Neuronal stem cell (in vitro differentiated cells): ENCODE data around the gene MMP14.

Source experiments
- DNase-seq: peaks from one replicate; pipeline ENCODE4 v3.0.0-alpha.2; 2013; ENCODE audit warnings: low spot score
- H2AFZ ChIP-seq: one replicate; pipeline ENCODE4 v1.6.1; 2013; ENCODE audit warnings: mild to moderate bottlenecking, low read length, inconsistent platforms
- H2AK5ac ChIP-seq: 2 replicates; pipeline ENCODE4 v1.6.1; 2013; ENCODE audit warnings: low read depth, mild to moderate bottlenecking, inconsistent platforms, low read length, moderate library complexity, mixed read lengths
- H2BK120ac ChIP-seq: 2 replicates; pipeline ENCODE4 v1.6.1; 2013; ENCODE audit warnings: low read depth, mild to moderate bottlenecking, inconsistent platforms, low read length, moderate library complexity, mixed read lengths
- H2BK12ac ChIP-seq: one replicate; pipeline ENCODE4 v1.6.1; 2013; ENCODE audit warnings: low read length, inconsistent platforms
- H2BK15ac ChIP-seq: 2 replicates; pipeline ENCODE4 v1.6.1; 2013; ENCODE audit warnings: mild to moderate bottlenecking, low read length, inconsistent platforms, mixed read lengths
- H2BK5ac ChIP-seq: one replicate; pipeline ENCODE4 v1.6.1; 2013; ENCODE audit warnings: inconsistent platforms, mild to moderate bottlenecking, low read length, moderate library complexity
- H3K14ac ChIP-seq: one replicate; pipeline ENCODE4 v1.6.1; 2013; ENCODE audit warnings: low read length, inconsistent platforms
- H3K18ac ChIP-seq: 2 replicates; pipeline ENCODE4 v1.6.1; 2013; ENCODE audit warnings: low read length, inconsistent platforms
- H3K23ac ChIP-seq: 2 replicates; pipeline ENCODE4 v1.6.1; 2013; ENCODE audit warnings: low read depth, mild to moderate bottlenecking, mixed read lengths, low read length, inconsistent platforms; ENCODE audit not compliant: poor library complexity
- H3K27ac ChIP-seq: replicated peaks from 3 replicates; pipeline ENCODE4 v1.5.1; 2013; ENCODE audit warnings: low read length, inconsistent platforms
- H3K27me3 ChIP-seq, 3 experiments: 2 replicates each; pipeline ENCODE4 v1.6.1; 2013; ENCODE audit warnings: low read length in 3 of 3, mild to moderate bottlenecking in 2 of 3, inconsistent platforms in 1 of 3, low read depth in 1 of 3, mixed read lengths in 1 of 3, moderate library complexity in 1 of 3; ENCODE audit not compliant: control insufficient read depth in 3 of 3, insufficient read depth in 3 of 3
- H3K36me3 ChIP-seq, 2 donors: replicated peaks in 1 of 2; 2 replicates each; pipeline ENCODE4 v1.6.1; 2013; ENCODE audit warnings: low read length in 2 of 2; ENCODE audit not compliant: control insufficient read depth in 2 of 2, insufficient read depth in 2 of 2
- H3K4ac ChIP-seq: 2 replicates; pipeline ENCODE4 v1.6.1; 2013; ENCODE audit warnings: inconsistent platforms, mild to moderate bottlenecking, low read length, moderate library complexity
- H3K4me1 ChIP-seq, 2 donors: 1 replicate in 1 of 2; 2 replicates in 1 of 2; pipeline ENCODE4 v1.6.1; 2013; ENCODE audit warnings: low read length in 2 of 2, low read depth in 1 of 2; ENCODE audit not compliant: control insufficient read depth in 2 of 2, insufficient read depth in 1 of 2
- H3K4me2 ChIP-seq: one replicate; pipeline ENCODE4 v1.6.1; 2013; ENCODE audit warnings: mild to moderate bottlenecking, low read length, inconsistent platforms; ENCODE audit not compliant: insufficient read depth, poor library complexity, severe bottlenecking
- H3K4me3 ChIP-seq, 2 donors: 2 replicates each; pipeline ENCODE4 v1.5.1; 2013; ENCODE audit warnings: low read length in 2 of 2, mild to moderate bottlenecking in 2 of 2, inconsistent platforms in 1 of 2, moderate library complexity in 1 of 2
- H3K79me1 ChIP-seq: one replicate; pipeline ENCODE4 v1.6.1; 2013; ENCODE audit warnings: low read depth, mild to moderate bottlenecking, inconsistent platforms, low read length, moderate library complexity
- H3K9ac ChIP-seq: one replicate; pipeline ENCODE4 v1.6.1; 2013; ENCODE audit warnings: mild to moderate bottlenecking, low read depth, low read length, inconsistent platforms; ENCODE audit not compliant: poor library complexity
- H3K9me3 ChIP-seq, 2 donors: replicated peaks in 1 of 2; 2 replicates each; pipeline versions ENCODE3 to v1.6.1; 2013; ENCODE audit warnings: low read length in 2 of 2, mild to moderate bottlenecking in 2 of 2, inconsistent platforms in 1 of 2, low read depth in 1 of 2, mixed read lengths in 1 of 2, moderate library complexity in 1 of 2; ENCODE audit not compliant: control insufficient read depth in 2 of 2, insufficient read depth in 1 of 2
- H4K8ac ChIP-seq: one replicate; pipeline ENCODE4 v1.6.1; 2013; ENCODE audit warnings: low read depth, mild to moderate bottlenecking, inconsistent platforms, low read length, moderate library complexity
- H4K91ac ChIP-seq: one replicate; pipeline ENCODE4 v1.6.1; 2013; ENCODE audit warnings: low read length, low read depth, mild to moderate bottlenecking, inconsistent platforms; ENCODE audit not compliant: poor library complexity
- WGBS, 2 donors: extraction: QIAGEN DNeasy Blood & Tissue Kit; methylation state at CpG; one replicate each; pipeline ENCODE4 v1.1.7; 2013; ENCODE audit warnings: missing lambda C conversion rate in 2 of 2, mixed read lengths in 1 of 2; ENCODE audit not compliant: insufficient read length in 2 of 2, insufficient replicate concordance in 1 of 2; ENCODE audit errors: extremely low coverage in 2 of 2; 5-methylcytosine and 5-hydroxymethylcytosine counted together

Gene MMP14

DNA sequence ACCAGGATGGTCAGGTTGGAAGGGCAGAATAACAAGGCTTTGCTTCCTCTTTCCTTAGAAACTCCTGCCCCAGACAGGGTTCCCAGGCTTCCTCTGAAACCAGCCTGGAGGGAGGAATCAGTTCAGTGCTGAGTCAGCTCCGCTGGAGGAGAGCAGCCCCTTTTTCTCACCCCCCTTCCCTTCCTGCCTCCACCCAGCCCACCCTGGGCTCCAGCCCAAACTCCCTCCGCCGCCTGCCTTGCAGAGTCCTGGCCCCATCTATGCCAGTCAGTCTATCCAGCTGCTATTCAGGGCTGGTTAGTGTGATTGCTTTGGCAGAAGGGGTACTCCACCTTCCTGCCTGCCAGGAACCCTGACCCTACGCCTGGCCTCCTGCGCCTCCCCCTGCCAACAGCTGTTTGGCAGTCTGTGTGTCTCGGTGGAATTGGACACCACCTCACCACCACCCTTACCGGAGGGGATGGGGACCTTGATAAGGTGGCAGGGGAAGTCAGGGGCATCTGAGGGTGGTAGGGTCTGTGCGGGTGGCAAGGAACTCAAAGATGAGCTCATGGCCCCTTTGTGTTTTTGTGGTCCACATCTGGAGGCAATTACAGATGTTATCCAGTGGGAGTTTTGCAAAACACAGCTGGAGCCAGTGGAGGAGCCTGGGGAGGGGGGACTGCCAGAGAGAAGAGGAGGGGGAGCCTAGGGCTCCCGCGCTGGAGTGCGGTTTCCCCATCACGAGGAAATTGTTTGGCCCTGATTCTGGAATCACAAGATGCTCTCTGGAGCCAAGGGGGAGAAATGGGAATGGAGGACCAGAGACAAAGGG is 12.2 kb downstream of the MMP14 start:
- peak overlapping the region; percentile 29 for H2BK5ac ChIP-seq

DNA sequence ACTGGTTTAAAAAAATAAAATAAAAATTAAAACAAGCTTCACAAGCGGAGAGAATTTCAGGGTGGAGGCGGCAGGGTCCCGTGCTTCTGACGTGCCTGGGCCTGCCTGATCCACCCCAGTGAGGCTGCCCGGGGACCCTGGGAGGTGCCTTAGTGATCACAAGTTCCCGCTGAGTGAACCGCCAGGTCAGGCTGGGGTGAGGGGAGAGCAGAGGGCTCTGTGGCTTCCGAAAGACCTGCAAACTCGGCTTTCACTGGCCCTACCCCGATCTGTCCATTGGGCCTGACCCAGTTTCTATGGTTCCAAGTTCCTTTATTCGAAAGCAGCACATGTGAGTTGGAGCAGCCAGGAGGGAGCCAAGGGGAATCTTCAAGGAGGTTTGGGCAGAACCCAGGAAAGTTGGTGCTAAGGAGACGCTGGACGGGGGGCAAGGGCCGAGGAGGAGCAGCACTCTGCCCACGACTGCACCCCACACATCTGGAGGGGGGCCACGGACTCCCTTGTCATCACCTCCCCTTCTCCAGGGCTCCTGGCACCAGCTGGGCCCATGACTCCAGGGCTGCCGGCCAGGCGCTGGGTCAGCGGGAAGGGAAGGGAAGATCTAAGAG is 12.9 kb downstream of the MMP14 start:
- no CpG with 5 or more reads among the region's 19 CpGs for WGBS, 2 donors
- Histone ChIP-seq H3K79me1 (peaks cover 2% of the 10 kb centered on the region), H2AK5ac (peak overlapping the region; percentile 29), H4K91ac (peak overlapping the region; percentile 26), H3K4me1 (peaks cover 16 to 18% of the 10 kb centered on the region in 2 donors), H4K8ac (no peak overlapping the region), H3K27ac (no peak overlapping the region), H2BK15ac (no peak overlapping the region), H3K4me2 (no peak overlapping the region), H3K36me3 (peaks cover 0 to 2% of the 10 kb centered on the region in 2 donors), H3K27me3 (no peaks in the 10 kb centered on the region), H3K23ac (no peak overlapping the region), H2BK12ac (peak overlapping the region; percentile 36), H3K18ac (peak overlapping the region; percentile 79), H2AFZ (peak overlapping the region; percentile 68), H3K4me3 (no peak overlapping the region), H3K9me3 (no peaks in the 10 kb centered on the region), H3K4ac (no peak overlapping the region), H3K9ac (no peak overlapping the region), H3K14ac (no peak overlapping the region), H2BK5ac (no peak overlapping the region), H2BK120ac (no peak overlapping the region)
- no peak for DNase-seq

More for the DNA sequence above, 12.2 kb downstream of the MMP14 start:
- Histone ChIP-seq H3K79me1 (peaks cover 2% of the 10 kb centered on the region), H3K18ac (peak overlapping the region; percentile 87), H4K8ac (no peak overlapping the region), H3K23ac (peak overlapping the region; percentile 94), H4K91ac (no peak overlapping the region), H3K4ac (no peak overlapping the region), H3K14ac (no peak overlapping the region), H2BK12ac (no peak overlapping the region), H3K4me3 (no peak overlapping the region), H3K36me3 (peaks cover 0 to 2% of the 10 kb centered on the region in 2 donors), H2AFZ (peak overlapping the region; percentile 68), H3K4me1 (peaks cover 16 to 18% of the 10 kb centered on the region in 2 donors), H2BK15ac (peak overlapping the region; percentile 45), H2AK5ac (peak overlapping the region; percentile 61), H3K27me3 (no peaks in the 10 kb centered on the region), H3K9me3 (no peaks in the 10 kb centered on the region), H2BK120ac (no peak overlapping the region), H3K4me2 (no peak overlapping the region), H3K27ac (no peak overlapping the region), H3K9ac (peak overlapping the region; percentile 34)
- no CpG with 5 or more reads among the region's 12 CpGs for WGBS, 2 donors
- no peak for DNase-seq

DNA sequence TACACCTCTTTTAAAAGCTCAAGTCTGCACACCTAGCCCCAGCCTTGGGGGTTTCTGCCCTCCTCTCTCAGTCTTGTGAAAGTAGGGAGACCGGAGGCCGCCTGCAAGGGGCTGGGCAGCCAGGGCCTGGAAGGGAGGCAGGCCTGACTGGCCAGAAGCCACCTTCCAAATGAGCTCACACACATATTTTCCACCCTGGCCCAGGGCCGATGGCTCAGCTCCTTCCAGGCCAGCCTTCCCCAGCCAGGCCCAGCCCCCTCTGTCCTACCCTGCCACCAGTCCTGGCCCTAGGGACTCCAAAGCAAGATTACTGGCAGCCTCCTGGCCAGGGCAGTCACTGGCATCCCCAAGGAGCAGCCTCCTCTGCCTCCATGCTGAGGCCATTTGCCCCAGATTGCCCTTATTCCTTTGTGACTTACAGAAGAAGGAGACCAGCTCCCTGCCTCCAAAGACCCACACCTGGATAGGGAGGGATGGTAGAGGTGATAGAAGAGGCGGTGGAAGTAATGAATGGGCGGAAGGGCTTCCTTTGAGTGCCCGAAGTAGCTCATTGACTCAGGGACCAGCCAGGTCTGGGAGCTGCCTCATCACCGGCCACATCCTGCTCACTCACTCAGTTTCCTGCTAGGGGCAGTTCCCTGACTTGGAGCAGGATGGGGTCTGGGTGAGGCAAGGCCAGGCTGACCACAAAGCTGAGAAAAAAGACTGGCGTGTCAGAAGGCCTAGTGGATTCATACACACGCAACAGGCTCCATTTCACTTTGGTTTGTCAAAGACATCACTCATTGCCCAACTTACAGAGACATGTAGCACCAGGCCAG is 14.8 kb downstream of the MMP14 start:
- H3K9me3 ChIP-seq, result no peaks in the 10 kb centered on the region
- no peak overlapping the region for H3K14ac ChIP-seq
- H2BK120ac ChIP-seq, result no peak overlapping the region
- H3K18ac ChIP-seq, result no peak overlapping the region
- peak overlapping the region; percentile 54 for H3K9ac ChIP-seq
- H3K27me3 ChIP-seq, result no peaks in the 10 kb centered on the region
- WGBS, 2 donors, result no CpG with 5 or more reads among the region's 9 CpGs
- H3K27ac ChIP-seq, result no peak overlapping the region
- H2BK5ac ChIP-seq, result peak overlapping the region; percentile 32
- no peaks in the 10 kb centered on the region for H3K79me1 ChIP-seq
- peaks cover 0 to 2% of the 10 kb centered on the region in 2 donors for H3K36me3 ChIP-seq
- H4K91ac ChIP-seq, result peak overlapping the region; percentile 39
- no peak overlapping the region for H2BK12ac ChIP-seq
- no peak overlapping the region for H3K4me3 ChIP-seq
- H2AK5ac ChIP-seq, result no peak overlapping the region
- no peak overlapping the region for H3K23ac ChIP-seq
- no peak overlapping the region for H4K8ac ChIP-seq
- H2AFZ ChIP-seq, result peak overlapping the region; percentile 46
- peaks cover 16 to 18% of the 10 kb centered on the region in 2 donors for H3K4me1 ChIP-seq
- peak overlapping the region; percentile 45 for H2BK15ac ChIP-seq
- H3K4me2 ChIP-seq, result no peak overlapping the region
- DNase-seq, result no peak
- no peak overlapping the region for H3K4ac ChIP-seq
